Neuronal stem cell (in vitro differentiated cells): ENCODE data around the gene CTSF.

Experiments
- DNase-seq: peaks from one replicate; pipeline ENCODE4 v3.0.0-alpha.2; 2013; ENCODE audit warnings: low spot score
- H2AFZ ChIP-seq: one replicate; pipeline ENCODE4 v1.6.1; 2013; ENCODE audit warnings: mild to moderate bottlenecking, low read length, inconsistent platforms
- H2AK5ac ChIP-seq: 2 replicates; pipeline ENCODE4 v1.6.1; 2013; ENCODE audit warnings: low read depth, mild to moderate bottlenecking, inconsistent platforms, low read length, moderate library complexity, mixed read lengths
- H2BK120ac ChIP-seq: 2 replicates; pipeline ENCODE4 v1.6.1; 2013; ENCODE audit warnings: low read depth, mild to moderate bottlenecking, inconsistent platforms, low read length, moderate library complexity, mixed read lengths
- H2BK12ac ChIP-seq: one replicate; pipeline ENCODE4 v1.6.1; 2013; ENCODE audit warnings: low read length, inconsistent platforms
- H2BK15ac ChIP-seq: 2 replicates; pipeline ENCODE4 v1.6.1; 2013; ENCODE audit warnings: mild to moderate bottlenecking, low read length, inconsistent platforms, mixed read lengths
- H2BK5ac ChIP-seq: one replicate; pipeline ENCODE4 v1.6.1; 2013; ENCODE audit warnings: inconsistent platforms, mild to moderate bottlenecking, low read length, moderate library complexity
- H3K14ac ChIP-seq: one replicate; pipeline ENCODE4 v1.6.1; 2013; ENCODE audit warnings: low read length, inconsistent platforms
- H3K18ac ChIP-seq: 2 replicates; pipeline ENCODE4 v1.6.1; 2013; ENCODE audit warnings: low read length, inconsistent platforms
- H3K23ac ChIP-seq: 2 replicates; pipeline ENCODE4 v1.6.1; 2013; ENCODE audit warnings: low read depth, mild to moderate bottlenecking, mixed read lengths, low read length, inconsistent platforms; ENCODE audit not compliant: poor library complexity
- H3K27ac ChIP-seq: replicated peaks from 3 replicates; pipeline ENCODE4 v1.5.1; 2013; ENCODE audit warnings: low read length, inconsistent platforms
- H3K27me3 ChIP-seq, 3 experiments: 2 replicates each; pipeline ENCODE4 v1.6.1; 2013; ENCODE audit warnings: low read length in 3 of 3, mild to moderate bottlenecking in 2 of 3, inconsistent platforms in 1 of 3, low read depth in 1 of 3, mixed read lengths in 1 of 3, moderate library complexity in 1 of 3; ENCODE audit not compliant: control insufficient read depth in 3 of 3, insufficient read depth in 3 of 3
- H3K36me3 ChIP-seq, 2 donors: replicated peaks in 1 of 2; 2 replicates each; pipeline ENCODE4 v1.6.1; 2013; ENCODE audit warnings: low read length in 2 of 2; ENCODE audit not compliant: control insufficient read depth in 2 of 2, insufficient read depth in 2 of 2
- H3K4ac ChIP-seq: 2 replicates; pipeline ENCODE4 v1.6.1; 2013; ENCODE audit warnings: inconsistent platforms, mild to moderate bottlenecking, low read length, moderate library complexity
- H3K4me1 ChIP-seq, 2 donors: 1 replicate in 1 of 2; 2 replicates in 1 of 2; pipeline ENCODE4 v1.6.1; 2013; ENCODE audit warnings: low read length in 2 of 2, low read depth in 1 of 2; ENCODE audit not compliant: control insufficient read depth in 2 of 2, insufficient read depth in 1 of 2
- H3K4me2 ChIP-seq: one replicate; pipeline ENCODE4 v1.6.1; 2013; ENCODE audit warnings: mild to moderate bottlenecking, low read length, inconsistent platforms; ENCODE audit not compliant: insufficient read depth, poor library complexity, severe bottlenecking
- H3K4me3 ChIP-seq, 2 donors: 2 replicates each; pipeline ENCODE4 v1.5.1; 2013; ENCODE audit warnings: low read length in 2 of 2, mild to moderate bottlenecking in 2 of 2, inconsistent platforms in 1 of 2, moderate library complexity in 1 of 2
- H3K79me1 ChIP-seq: one replicate; pipeline ENCODE4 v1.6.1; 2013; ENCODE audit warnings: low read depth, mild to moderate bottlenecking, inconsistent platforms, low read length, moderate library complexity
- H3K9ac ChIP-seq: one replicate; pipeline ENCODE4 v1.6.1; 2013; ENCODE audit warnings: mild to moderate bottlenecking, low read depth, low read length, inconsistent platforms; ENCODE audit not compliant: poor library complexity
- H3K9me3 ChIP-seq, 2 donors: replicated peaks in 1 of 2; 2 replicates each; pipeline versions ENCODE3 to v1.6.1; 2013; ENCODE audit warnings: low read length in 2 of 2, mild to moderate bottlenecking in 2 of 2, inconsistent platforms in 1 of 2, low read depth in 1 of 2, mixed read lengths in 1 of 2, moderate library complexity in 1 of 2; ENCODE audit not compliant: control insufficient read depth in 2 of 2, insufficient read depth in 1 of 2
- H4K8ac ChIP-seq: one replicate; pipeline ENCODE4 v1.6.1; 2013; ENCODE audit warnings: low read depth, mild to moderate bottlenecking, inconsistent platforms, low read length, moderate library complexity
- H4K91ac ChIP-seq: one replicate; pipeline ENCODE4 v1.6.1; 2013; ENCODE audit warnings: low read length, low read depth, mild to moderate bottlenecking, inconsistent platforms; ENCODE audit not compliant: poor library complexity
- WGBS, 2 donors: extraction: QIAGEN DNeasy Blood & Tissue Kit; methylation state at CpG; one replicate each; pipeline ENCODE4 v1.1.7; 2013; ENCODE audit warnings: missing lambda C conversion rate in 2 of 2, mixed read lengths in 1 of 2; ENCODE audit not compliant: insufficient read length in 2 of 2, insufficient replicate concordance in 1 of 2; ENCODE audit errors: extremely low coverage in 2 of 2; 5-methylcytosine and 5-hydroxymethylcytosine counted together

Gene CTSF

DNA sequence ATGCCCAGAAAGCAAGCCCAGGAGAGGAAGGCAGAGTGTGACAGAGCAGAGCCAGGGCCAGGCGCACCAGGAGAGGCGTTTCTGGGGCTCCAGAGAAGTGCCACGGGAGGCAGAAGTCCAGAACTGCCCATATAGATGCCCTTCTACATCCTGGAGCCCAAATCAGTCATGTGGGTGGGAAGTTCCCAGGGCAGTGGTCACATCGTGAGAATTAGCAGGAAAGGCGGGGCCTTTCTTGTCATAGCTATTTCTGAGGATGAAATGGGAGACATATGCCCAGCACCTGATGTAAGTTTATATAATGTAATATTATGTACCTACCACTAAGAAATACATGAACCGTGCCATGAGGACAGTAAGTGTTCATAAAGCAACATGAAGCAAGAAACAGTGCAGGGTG, 35.6 kb downstream of the CTSF start:
- no peak overlapping the region for H3K18ac ChIP-seq
- H2BK5ac ChIP-seq = no peak overlapping the region
- no peak overlapping the region for H2BK15ac ChIP-seq
- H3K79me1 ChIP-seq = peaks cover 3% of the 10 kb centered on the region
- no peak overlapping the region for H2BK12ac ChIP-seq
- peaks cover 14 to 37% of the 10 kb centered on the region in 2 donors for H3K36me3 ChIP-seq
- no peak overlapping the region for H4K91ac ChIP-seq
- no peak overlapping the region for H2AK5ac ChIP-seq
- no peak overlapping the region for H3K4me3 ChIP-seq
- no peak overlapping the region for H2AFZ ChIP-seq
- no peak overlapping the region for H3K23ac ChIP-seq
- no peak overlapping the region for H3K14ac ChIP-seq
- no peak for DNase-seq
- no peak overlapping the region for H2BK120ac ChIP-seq
- H3K4me2 ChIP-seq = no peak overlapping the region
- no CpG with 5 or more reads among the region's 6 CpGs for WGBS, 2 donors
- H3K27me3 ChIP-seq = no peaks in the 10 kb centered on the region
- no peak overlapping the region for H4K8ac ChIP-seq
- no peak overlapping the region for H3K9ac ChIP-seq
- H3K9me3 ChIP-seq = no peaks in the 10 kb centered on the region
- no peak overlapping the region for H3K27ac ChIP-seq
- no peak overlapping the region for H3K4ac ChIP-seq
- no peaks in the 10 kb centered on the region for H3K4me1 ChIP-seq

DNA sequence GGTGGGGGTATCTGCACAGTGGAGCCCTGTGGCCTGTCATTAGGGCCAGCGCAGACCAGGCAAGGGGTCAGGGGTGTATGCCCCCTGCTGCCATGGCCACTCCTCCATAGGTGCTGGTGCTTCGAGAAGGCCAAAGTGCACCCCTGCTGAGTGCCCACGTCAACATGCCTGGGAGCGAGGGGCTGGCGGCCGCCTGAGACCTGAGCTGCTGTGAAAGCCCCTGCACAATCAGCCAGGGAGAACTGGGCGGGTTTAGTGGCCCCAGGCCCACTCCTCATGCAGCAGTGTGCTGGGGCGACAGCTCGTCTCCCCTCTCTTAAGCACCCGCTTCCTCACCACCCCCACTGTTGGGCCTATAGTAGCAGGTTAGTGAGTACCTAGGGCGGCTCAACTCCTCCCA, 36.6 kb downstream of the CTSF start:
- Histone ChIP-seq H3K4me2 (no peak overlapping the region), H3K27me3 (no peaks in the 10 kb centered on the region), H3K18ac (no peak overlapping the region), H4K91ac (no peak overlapping the region), H3K36me3 (peaks cover 15 to 35% of the 10 kb centered on the region in 2 donors), H3K9ac (no peak overlapping the region), H2BK12ac (no peak overlapping the region), H2BK120ac (no peak overlapping the region), H2BK5ac (peak overlapping the region; percentile 5), H3K9me3 (no peaks in the 10 kb centered on the region), H3K14ac (peak overlapping the region; percentile 21), H4K8ac (peak overlapping the region; percentile 23), H3K4me3 (no peak overlapping the region), H3K27ac (no peak overlapping the region), H3K4ac (no peak overlapping the region), H3K79me1 (peaks cover 3% of the 10 kb centered on the region), H2AFZ (no peak overlapping the region), H3K4me1 (no peaks in the 10 kb centered on the region), H2BK15ac (no peak overlapping the region), H3K23ac (no peak overlapping the region), H2AK5ac (no peak overlapping the region)
- no peak for DNase-seq
- no CpG with 5 or more reads among the region's 11 CpGs for WGBS, 2 donors

DNA sequence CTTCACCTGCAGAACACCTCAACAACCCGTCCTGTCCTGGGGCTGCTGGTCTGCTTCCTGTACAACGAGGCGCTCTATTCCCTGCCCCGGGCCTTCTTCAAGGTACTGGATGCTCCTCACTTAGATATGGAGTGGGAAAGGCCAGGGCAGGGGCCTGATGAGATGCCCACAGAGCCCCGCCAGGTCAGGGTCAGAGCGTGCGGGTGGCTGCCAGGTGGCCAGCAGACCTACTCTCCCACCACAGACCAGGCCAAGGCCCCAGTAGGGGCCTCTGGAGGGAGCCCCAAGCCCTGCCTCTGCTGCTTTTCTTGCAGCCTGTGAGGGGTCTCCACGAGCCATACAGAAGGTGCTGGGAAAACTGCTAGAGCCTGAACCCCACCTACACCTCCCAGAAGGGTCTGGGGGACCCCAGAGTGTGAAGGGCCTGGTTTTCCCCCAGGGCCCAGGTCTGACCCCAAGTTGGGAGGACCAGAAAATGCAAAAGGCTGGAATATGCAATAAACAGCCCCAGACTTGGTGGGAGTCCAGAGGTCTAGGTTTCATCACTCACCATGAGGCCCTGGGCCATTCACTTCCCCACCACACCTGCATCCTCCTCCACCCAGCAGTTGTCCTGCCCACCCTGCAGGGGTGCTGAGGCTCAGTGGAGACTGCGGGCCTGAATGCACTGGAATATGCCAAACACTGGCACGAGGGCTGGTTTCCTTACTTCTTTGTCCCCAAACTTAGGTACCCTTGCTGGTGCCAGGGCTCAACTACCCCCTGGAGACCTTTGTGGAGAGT, 37.3 kb downstream of the CTSF start:
- H3K4me1 ChIP-seq = no peaks in the 10 kb centered on the region
- H3K4ac ChIP-seq = no peak overlapping the region
- peak overlapping the region; percentile 19 for H2BK5ac ChIP-seq
- H2AFZ ChIP-seq = no peak overlapping the region
- H3K4me3 ChIP-seq = no peak overlapping the region
- H3K9me3 ChIP-seq = no peaks in the 10 kb centered on the region
- H3K4me2 ChIP-seq = no peak overlapping the region
- H3K18ac ChIP-seq = no peak overlapping the region
- H2BK120ac ChIP-seq = no peak overlapping the region
- no peak overlapping the region for H3K27ac ChIP-seq
- H3K23ac ChIP-seq = no peak overlapping the region
- H3K14ac ChIP-seq = no peak overlapping the region
- no peaks in the 10 kb centered on the region for H3K27me3 ChIP-seq
- no peak overlapping the region for H4K8ac ChIP-seq
- WGBS, 2 donors = no CpG with 5 or more reads among the region's 10 CpGs
- DNase-seq = no peak
- no peak overlapping the region for H2BK15ac ChIP-seq
- H2BK12ac ChIP-seq = no peak overlapping the region
- peaks cover 18 to 36% of the 10 kb centered on the region in 2 donors for H3K36me3 ChIP-seq
- H3K9ac ChIP-seq = peak overlapping the region; percentile 60
- H2AK5ac ChIP-seq = no peak overlapping the region
- H3K79me1 ChIP-seq = peaks cover 3% of the 10 kb centered on the region
- H4K91ac ChIP-seq = no peak overlapping the region

DNA sequence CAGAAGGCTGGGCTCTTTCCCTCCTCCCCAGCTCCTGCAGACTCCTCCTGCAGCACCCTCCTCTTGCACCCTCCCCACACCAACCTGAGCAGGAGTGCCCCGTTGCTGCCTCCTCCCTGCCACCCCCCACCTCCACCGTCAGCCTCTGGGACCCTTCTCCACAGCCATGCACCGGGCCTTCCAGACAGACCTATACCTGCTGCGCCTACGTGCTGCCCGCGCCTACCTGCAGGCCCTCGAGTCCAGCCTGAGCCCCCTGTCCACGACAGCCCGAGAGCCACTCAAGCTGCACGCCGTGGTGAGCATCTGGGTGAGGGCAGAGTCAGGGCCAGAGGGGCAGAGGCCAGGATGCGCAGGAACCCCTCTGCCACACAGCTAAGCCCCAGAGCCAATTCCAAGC, 38.8 kb downstream of the CTSF start:
- H3K9ac ChIP-seq = no peak overlapping the region
- H3K27me3 ChIP-seq = no peaks in the 10 kb centered on the region
- H3K18ac ChIP-seq = no peak overlapping the region
- H3K4me1 ChIP-seq = no peaks in the 10 kb centered on the region
- no peak overlapping the region for H4K91ac ChIP-seq
- no peak overlapping the region for H3K4me2 ChIP-seq
- no peak overlapping the region for H3K27ac ChIP-seq
- no peak overlapping the region for H3K4me3 ChIP-seq
- no peak overlapping the region for H2BK5ac ChIP-seq
- no peak overlapping the region for H3K14ac ChIP-seq
- no peaks in the 10 kb centered on the region for H3K9me3 ChIP-seq
- H4K8ac ChIP-seq = peak overlapping the region; percentile 48
- H3K36me3 ChIP-seq = peaks cover 18 to 28% of the 10 kb centered on the region in 2 donors
- H2AFZ ChIP-seq = no peak overlapping the region
- no peak overlapping the region for H3K23ac ChIP-seq
- no peak overlapping the region for H2BK12ac ChIP-seq
- no peak overlapping the region for H2BK15ac ChIP-seq
- H2BK120ac ChIP-seq = no peak overlapping the region
- WGBS, 2 donors = no CpG with 5 or more reads among the region's 13 CpGs
- H3K79me1 ChIP-seq = peaks cover 3% of the 10 kb centered on the region
- DNase-seq = no peak
- H3K4ac ChIP-seq = peak overlapping the region; percentile 27
- H2AK5ac ChIP-seq = no peak overlapping the region
